H1 (cell line): Measurements from ENCODE around the gene SLC2A3. TPM values are rescaled to one million over a fixed set of nuclear protein-coding genes. Genes with fewer than 3 reads are reported as not detected.
"Not testable (repeated sequence)": the region's sequence is repeated elsewhere in the genome, so short reads cannot be mapped to it uniquely, and the experiment has no call there.

Source experiments
- CTCF ChIA-PET: fragments of 300-600 bp; sonication (Branson Sonifier 250); formaldehyde crosslinking; loops from one replicate; lab custom pipeline; 2021; ENCODE audit not compliant: partially characterized antibody; lab: Charles Lee
- POLR2A ChIA-PET: fragments of 300-600 bp; sonication (Branson Sonifier 250); formaldehyde crosslinking; loops from one replicate; lab custom pipeline; 2021; ENCODE audit warnings: inconsistent platforms; ENCODE audit not compliant: partially characterized antibody; lab: Charles Lee
- DNase-seq, 2 experiments: peaks; one replicate each; pipeline versions ENCODE4 v3.0.0 to v3.0.0-alpha.2; 2010 to 2022; ENCODE audit warnings: low spot score in 2 of 2, low read depth in 1 of 2, mixed read lengths in 1 of 2
- FAIRE-seq: peaks from 2 replicates; lab custom pipeline; 2011; peaks lifted over from hg19 to GRCh38; lab: Jason Lieb, UNC
- H2AFZ ChIP-seq: 2 replicates; pipeline ENCODE4 v1.8.1; 2012; ENCODE audit warnings: low read length, inconsistent platforms
- H2AK5ac ChIP-seq: 2 replicates; pipeline ENCODE4 v1.6.1; 2013; ENCODE audit warnings: low read depth, low read length
- H2BK120ac ChIP-seq: replicated peaks from 2 replicates; pipeline ENCODE3; 2013; ENCODE audit warnings: low read depth, low read length, inconsistent platforms
- H2BK12ac ChIP-seq: 2 replicates; pipeline ENCODE4 v1.6.1; 2013; ENCODE audit warnings: low read depth, low read length
- H2BK15ac ChIP-seq: 2 replicates; pipeline ENCODE4 v1.6.1; 2013; ENCODE audit warnings: low read length
- H2BK20ac ChIP-seq: 2 replicates; pipeline ENCODE4 v1.6.1; 2013; ENCODE audit warnings: low read length
- H2BK5ac ChIP-seq: 2 replicates; pipeline ENCODE4 v1.6.1; 2013; ENCODE audit warnings: low read depth, low read length
- H3K14ac ChIP-seq: 2 replicates; pipeline ENCODE4 v1.6.1; 2013; ENCODE audit warnings: inconsistent platforms; ENCODE audit not compliant: insufficient read length
- H3K18ac ChIP-seq: 2 replicates; pipeline ENCODE4 v1.6.1; 2013; ENCODE audit warnings: low read length; ENCODE audit errors: extremely low read depth
- H3K23ac ChIP-seq: 2 replicates; pipeline ENCODE4 v1.6.1; 2013; ENCODE audit warnings: inconsistent platforms; ENCODE audit not compliant: insufficient read length
- H3K23me2 ChIP-seq: 2 replicates; pipeline ENCODE4 v1.6.1; 2013; ENCODE audit warnings: low read depth, low read length
- H3K27ac ChIP-seq: 2 replicates; pipeline ENCODE4 v1.6.1; 2011; ENCODE audit warnings: low read depth, low read length, inconsistent platforms
- H3K27me3 ChIP-seq, 4 experiments: replicated peaks in 1 of 4; 1 replicate in 1 of 4; 2 replicates in 3 of 4; pipeline versions ENCODE4 v1.6.1 to v1.8.1; 2011 to 2013; ENCODE audit warnings: low read length in 3 of 4, mild to moderate bottlenecking in 3 of 4, inconsistent platforms in 2 of 4, mixed read lengths in 2 of 4, moderate library complexity in 1 of 4; ENCODE audit not compliant: control insufficient read depth in 3 of 4, insufficient read depth in 3 of 4; ENCODE audit errors: extremely low read depth in 1 of 4
- H3K36me3 ChIP-seq, 4 experiments: 2 replicates each; pipeline versions ENCODE4 v1.6.1 to v1.8.1; 2011 to 2013; ENCODE audit warnings: mild to moderate bottlenecking in 4 of 4, low read length in 3 of 4, moderate library complexity in 2 of 4, control low read depth in 1 of 4, inconsistent platforms in 1 of 4; ENCODE audit not compliant: insufficient read depth in 4 of 4, control insufficient read depth in 2 of 4
- H3K4ac ChIP-seq: replicated peaks from 2 replicates; pipeline ENCODE3; 2013; ENCODE audit warnings: low read length, low read depth, mixed read lengths, inconsistent platforms; ENCODE audit not compliant: insufficient read length
- H3K4me1 ChIP-seq, 4 experiments: replicated peaks in 1 of 4; 1 replicate in 1 of 4; 2 replicates in 3 of 4; pipeline versions ENCODE4 v1.6.1 to v1.8.1; 2011 to 2013; ENCODE audit warnings: low read length in 3 of 4, inconsistent platforms in 2 of 4, mixed read lengths in 1 of 4; ENCODE audit not compliant: insufficient read depth in 4 of 4, control insufficient read depth in 3 of 4
- H3K4me2 ChIP-seq, 2 experiments: 2 replicates each; pipeline versions ENCODE4 v1.6.1 to v1.8.1; 2011 to 2013; ENCODE audit warnings: low read depth in 2 of 2, low read length in 2 of 2, control low read depth in 1 of 2, inconsistent platforms in 1 of 2, mild to moderate bottlenecking in 1 of 2; ENCODE audit not compliant: insufficient read depth in 1 of 2
- H3K4me3 ChIP-seq, 4 experiments: fragments of 200-600, 300-600 bp in 1 of 4; sonication (generic), shearing (Covaris generic), sonication (Bioruptor Twin) in 1 of 4; 2 replicates each; pipeline versions ENCODE4 v1.5.1 to v1.8.1; 2011 to 2016; ENCODE audit warnings: low read length in 4 of 4, low read depth in 3 of 4, control low read depth in 2 of 4, inconsistent platforms in 2 of 4, mild to moderate bottlenecking in 2 of 4, mixed read lengths in 1 of 4, moderate library complexity in 1 of 4; ENCODE audit not compliant: insufficient read depth in 2 of 4; ENCODE audit errors: extremely low read depth in 1 of 4
- H3K56ac ChIP-seq: replicated peaks from 2 replicates; pipeline ENCODE3; 2013; ENCODE audit warnings: low read depth, mild to moderate bottlenecking, mixed read lengths, low read length, inconsistent platforms; ENCODE audit not compliant: insufficient read length
- H3K79me1 ChIP-seq: 2 replicates; pipeline ENCODE4 v1.6.1; 2013; ENCODE audit warnings: low read depth, low read length, control low read depth
- H3K79me2 ChIP-seq, 2 experiments: 2 replicates each; pipeline versions ENCODE4 v1.6.1 to v1.8.1; 2012 to 2013; ENCODE audit warnings: low read length in 2 of 2, mild to moderate bottlenecking in 2 of 2, inconsistent platforms in 1 of 2; ENCODE audit not compliant: insufficient read depth in 2 of 2, control insufficient read depth in 1 of 2
- H3K9ac ChIP-seq, 4 experiments: replicated peaks in 1 of 4; 1 replicate in 1 of 4; 2 replicates in 3 of 4; pipeline versions ENCODE4 v1.6.1 to v1.8.1; 2011 to 2013; ENCODE audit warnings: low read depth in 3 of 4, low read length in 3 of 4, control low read depth in 2 of 4, mild to moderate bottlenecking in 2 of 4, moderate library complexity in 2 of 4, inconsistent platforms in 1 of 4; ENCODE audit errors: extremely low read depth in 1 of 4
- H3K9me3 ChIP-seq, 2 experiments: 2 replicates each; pipeline versions ENCODE4 v1.6.1 to v1.8.1; 2012 to 2013; ENCODE audit warnings: mild to moderate bottlenecking in 2 of 2, moderate library complexity in 2 of 2, control low read depth in 1 of 2, inconsistent platforms in 1 of 2, low read depth in 1 of 2, low read length in 1 of 2, mixed read lengths in 1 of 2; ENCODE audit not compliant: insufficient read depth in 2 of 2
- H4K20me1 ChIP-seq, 2 experiments: replicated peaks in 1 of 2; 2 replicates each; pipeline versions ENCODE3 to v1.8.1; 2011 to 2013; ENCODE audit warnings: inconsistent platforms in 2 of 2, low read length in 2 of 2, mild to moderate bottlenecking in 1 of 2; ENCODE audit not compliant: insufficient read depth in 2 of 2, control insufficient read depth in 1 of 2
- H4K5ac ChIP-seq: 2 replicates; pipeline ENCODE4 v1.6.1; 2013; ENCODE audit warnings: low read length, low read depth, mixed read lengths, inconsistent platforms; ENCODE audit not compliant: insufficient read length
- H4K8ac ChIP-seq: 2 replicates; pipeline ENCODE4 v1.8.0; 2013; ENCODE audit warnings: mild to moderate bottlenecking, moderate library complexity, low read length, inconsistent platforms; ENCODE audit not compliant: insufficient read depth; ENCODE audit errors: extremely low read depth
- H4K91ac ChIP-seq: replicated peaks from 2 replicates; pipeline ENCODE3; 2013; ENCODE audit warnings: low read length, mixed read lengths, inconsistent platforms; ENCODE audit not compliant: insufficient read length
- WGBS, 2 experiments: shearing (Covaris generic) in 1 of 2; methylation state at CpG; one replicate each; pipeline versions ENCODE4 v1.1.6 to v1.1.7; 2013 to 2015; ENCODE audit warnings: low lambda C conversion rate in 2 of 2, mixed read lengths in 2 of 2, inconsistent platforms in 1 of 2, low coverage in 1 of 2, missing lambda C conversion rate in 1 of 2; ENCODE audit not compliant: insufficient replicate concordance in 2 of 2, insufficient coverage in 1 of 2, insufficient read length in 1 of 2; ENCODE audit errors: extremely low coverage in 1 of 2, missing lambda C conversion rate in 1 of 2; 5-methylcytosine and 5-hydroxymethylcytosine counted together
- polyA plus RNA-seq, 7 experiments: library from polyadenylated mRNA; depleted of rRNA in 3 of 7; stranded (reverse) in 5 of 7; unstranded in 2 of 7; fragments of >200 nt in 5 of 7; fragments of 200-250 nt in 2 of 7; gene quantifications; 1 replicate in 5 of 7; 2 replicates in 1 of 7; 4 replicates in 1 of 7; pipeline versions ENCODE4 v1.2.1 to v1.2.3, GENCODE V29; 2011 to 2013; ENCODE audit warnings: missing spikeins in 2 of 7, mixed read lengths in 2 of 7
- total RNA-seq: library from RNA; stranded (reverse); fragmentation: NEBNext Ultra II Directional; extraction: Animal tissue kit (Norgen Biotek cat#: 25700); gene quantifications from 2 replicates; pipeline ENCODE4 v1.2.1, GENCODE V29; 2021

The SLC2A3 gene
- total and polyA plus RNA-seq, 2 of the 8 experiments (the other 6 are each of a cell fraction or from before 2014, with no cell fraction given): 417 to 688 TPM

DNA sequence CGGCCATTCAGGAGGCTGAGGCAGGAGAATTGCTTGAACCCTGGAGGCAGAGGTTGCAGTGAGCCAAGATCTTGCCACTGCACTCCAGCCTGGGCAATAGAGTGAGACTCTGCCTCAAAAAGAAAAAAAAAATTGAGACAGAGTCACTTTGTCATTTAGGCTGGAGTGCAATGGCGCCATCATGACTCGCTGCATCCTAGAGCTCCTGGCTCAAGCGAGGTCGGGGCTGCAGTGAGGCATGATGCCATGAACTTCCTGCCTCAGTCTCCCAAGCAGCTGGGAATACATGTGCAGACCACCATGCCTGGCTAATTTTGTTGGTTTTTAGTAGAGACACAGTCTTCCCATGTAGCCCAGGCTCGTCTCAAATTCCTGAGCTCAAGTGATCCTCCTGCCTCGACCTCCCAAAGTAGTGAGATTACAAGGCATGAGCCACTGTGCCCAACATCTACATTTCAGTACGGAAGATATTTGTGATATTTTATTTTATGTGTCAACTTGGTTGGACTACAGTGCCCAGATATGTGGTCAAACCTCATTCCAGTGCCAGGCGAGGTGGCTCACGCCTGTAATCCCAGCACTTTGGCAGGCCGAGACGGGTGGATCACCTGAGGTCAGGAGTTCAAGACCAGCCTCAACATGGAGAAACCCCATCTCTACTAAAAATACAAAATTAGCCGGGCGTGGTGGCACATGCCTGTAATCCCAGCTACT, 14.4 kb upstream of the SLC2A3 start:
- not testable (repeated sequence) for H3K27me3 ChIP-seq, H2BK15ac ChIP-seq, H3K56ac ChIP-seq, H3K79me2 ChIP-seq, H4K20me1 ChIP-seq, H3K4ac ChIP-seq, H3K4me1 ChIP-seq, H2BK20ac ChIP-seq, H2BK120ac ChIP-seq, H3K9ac ChIP-seq, H2AK5ac ChIP-seq, H2BK12ac ChIP-seq, DNase-seq, FAIRE-seq, H3K4me3 ChIP-seq, H3K18ac ChIP-seq, H3K27ac ChIP-seq, H3K4me2 ChIP-seq, H4K8ac ChIP-seq, H2AFZ ChIP-seq, H4K91ac ChIP-seq, H3K14ac ChIP-seq, H3K36me3 ChIP-seq, H2BK5ac ChIP-seq, H3K9me3 ChIP-seq, H3K23me2 ChIP-seq, H3K23ac ChIP-seq, H4K5ac ChIP-seq, H3K79me1 ChIP-seq
- 96% methylated on average over 12 of the region's 14 CpGs; no CpG with 5 or more reads in 1 of the 2 experiments for WGBS, 2 experiments
- CTCF ChIA-PET: interaction anchor here (0.7 kb wide), 1 partner anchor 14 kb away, joined by 3 read pairs; no protein-coding TSS in a partner anchor
- POLR2A ChIA-PET: interaction anchor here (0.8 to 2.4 kb wide), 4 partner anchors 10 to 26 kb away, joined by 3 to 12 read pairs (median 3); no protein-coding TSS in a partner anchor
